HG03139 (cell line): ENCODE measurements around the gene BLTP3A.
"Not testable (repeated sequence)": the region's sequence is repeated elsewhere in the genome, so short reads cannot be mapped to it uniquely, and the experiment has no call there.

Source experiments
- ATAC-seq: cut with Tn5 transposase; IDR thresholded peaks from one replicate; pipeline ENCODE4 v1.9.1; 2021; ENCODE audit not compliant: unreplicated experiment

Gene BLTP3A

GRCh38 chr6:34792605-34793500 lies 970 bp downstream of the BLTP3A start:
- peak; percentile 13 for ATAC-seq

- ATAC-seq = no peak
Measured at GRCh38 chr6:34793877-34794276, 2.0 kb downstream of the BLTP3A start.

DNA sequence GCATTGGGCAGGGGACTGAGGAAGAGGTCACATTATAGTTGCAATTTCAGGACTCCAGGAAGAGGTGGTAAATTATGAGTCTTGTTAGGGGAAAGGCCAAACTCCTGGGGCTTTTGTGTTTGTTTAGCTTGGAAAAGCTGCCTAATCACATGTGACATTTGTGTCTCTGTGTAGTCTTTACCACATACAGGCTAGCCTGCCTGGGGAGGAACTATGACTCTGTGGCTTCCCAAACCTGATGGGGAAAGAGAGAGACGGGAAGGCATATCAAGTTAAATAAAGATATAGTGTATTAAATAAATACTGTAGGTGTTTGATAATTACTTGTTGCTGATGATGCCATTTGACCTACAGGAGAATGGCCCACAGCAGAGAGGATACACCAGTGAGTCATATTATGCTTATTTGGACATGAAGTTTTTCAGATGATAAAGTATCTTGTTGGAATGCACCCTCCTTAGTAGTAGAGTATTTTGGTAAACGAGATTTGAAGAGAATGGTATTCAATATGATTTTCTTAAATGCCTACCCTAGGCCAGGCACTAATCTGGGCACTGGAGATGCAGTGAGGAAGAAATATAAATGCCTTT lies 4.0 kb downstream of the BLTP3A start:
- no peak for ATAC-seq

- ATAC-seq = no peak
Measured at GRCh38 chr6:34798057-34798456, 6.2 kb downstream of the BLTP3A start.

GRCh38 chr6:34799547-34799946 lies 7.7 kb downstream of the BLTP3A start:
- no peak for ATAC-seq

- ATAC-seq = no peak
Measured at GRCh38 chr6:34804543-34804942, 12.7 kb downstream of the BLTP3A start.

DNA sequence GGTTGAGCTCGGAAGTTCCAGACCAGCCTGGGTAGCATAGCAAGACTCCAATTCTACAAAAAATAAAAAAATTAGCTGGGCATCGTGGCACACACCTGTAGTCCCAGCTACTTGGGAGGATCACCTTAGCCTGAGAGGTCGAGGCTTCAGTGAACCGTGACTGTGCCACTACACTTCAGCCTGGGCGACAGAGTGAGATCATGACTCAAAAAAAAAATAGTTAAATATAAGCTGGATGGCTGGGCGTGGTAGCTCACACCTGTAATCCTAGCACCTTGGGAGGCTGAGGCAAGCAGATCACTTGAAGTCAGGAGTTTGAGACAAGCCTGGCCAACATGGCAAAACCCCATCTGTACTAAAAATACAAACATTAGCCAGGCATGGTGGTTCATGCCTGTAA lies 13.2 kb downstream of the BLTP3A start:
- not testable (repeated sequence) for ATAC-seq

DNA sequence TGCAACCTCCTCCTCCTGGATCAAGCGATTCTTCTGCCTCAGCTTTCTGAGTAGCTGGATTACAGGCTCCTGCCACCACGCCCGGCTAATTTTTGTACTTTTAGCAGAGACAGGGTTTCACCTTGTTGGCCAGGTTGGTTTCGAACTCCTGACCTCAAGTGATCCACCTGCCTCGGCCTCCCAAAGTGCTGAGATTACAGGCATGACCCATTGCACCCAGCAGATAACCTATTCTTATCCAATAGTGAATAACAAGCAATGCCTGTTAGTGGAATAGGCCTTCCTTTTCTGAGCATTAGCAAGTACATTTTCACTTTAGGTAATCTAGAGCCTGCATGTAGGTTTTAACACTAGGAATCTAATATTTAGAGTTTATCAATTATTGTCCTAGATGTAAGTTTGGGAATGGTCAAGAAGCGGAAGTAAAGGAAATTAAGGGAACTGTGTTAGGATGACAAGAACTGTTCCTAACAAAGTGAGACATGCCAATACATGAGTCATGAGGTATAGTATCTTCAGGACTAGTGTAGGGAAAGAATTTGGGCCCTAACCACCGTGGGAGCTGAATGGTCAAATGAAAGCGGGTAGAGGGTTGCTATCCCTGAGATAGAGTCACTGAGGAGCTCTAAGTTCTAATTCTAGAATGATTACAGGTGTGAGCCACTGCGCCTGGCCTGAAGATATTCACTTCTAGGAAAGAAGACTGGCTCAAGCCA lies 15.0 kb downstream of the BLTP3A start:
- no peak for ATAC-seq

GRCh38 chr6:34808473-34808872 lies 16.6 kb downstream of the BLTP3A start:
- ATAC-seq = not testable (repeated sequence)

GRCh38 chr6:34809419-34809818 lies 17.5 kb downstream of the BLTP3A start:
- ATAC-seq = not testable (repeated sequence)

DNA sequence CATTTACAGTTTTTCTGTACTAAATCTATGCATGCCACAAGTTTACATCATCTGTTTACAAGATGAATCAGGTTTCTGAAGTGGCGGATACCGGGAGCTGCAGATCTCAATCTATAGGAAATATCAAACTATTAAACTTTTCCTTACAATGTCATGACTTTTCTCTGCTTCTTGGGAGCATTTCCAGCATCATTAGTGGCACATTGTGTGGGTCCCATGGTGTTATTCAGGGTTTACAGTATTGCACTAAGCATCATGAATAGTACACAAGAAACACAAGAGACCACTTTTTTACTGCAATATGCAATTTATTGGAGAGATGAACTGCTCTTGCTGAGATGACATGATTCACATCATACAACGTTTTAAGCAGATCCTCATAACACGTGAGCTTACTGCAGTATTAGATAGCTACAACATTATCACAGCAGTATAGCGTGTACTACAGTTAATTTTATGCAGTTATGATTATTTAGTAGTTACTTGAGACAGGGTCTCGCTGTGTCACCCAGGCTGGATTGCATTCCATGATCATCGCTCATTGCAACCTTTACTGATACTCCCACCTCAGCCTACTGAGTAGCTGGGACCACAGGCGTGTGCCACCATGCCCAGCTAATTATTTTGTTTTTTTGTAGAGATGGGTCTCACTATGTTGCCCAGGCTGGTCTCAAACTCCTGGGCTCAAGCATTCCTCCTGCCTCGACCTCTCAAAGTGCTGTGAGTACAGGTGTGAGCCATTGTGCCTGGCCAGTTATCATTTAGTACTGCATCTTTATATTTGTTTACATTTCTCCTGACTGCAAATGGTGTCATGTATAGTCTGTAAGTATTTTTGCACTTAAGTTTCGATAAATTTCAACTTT lies 18.4 kb downstream of the BLTP3A start:
- no peak for ATAC-seq

DNA sequence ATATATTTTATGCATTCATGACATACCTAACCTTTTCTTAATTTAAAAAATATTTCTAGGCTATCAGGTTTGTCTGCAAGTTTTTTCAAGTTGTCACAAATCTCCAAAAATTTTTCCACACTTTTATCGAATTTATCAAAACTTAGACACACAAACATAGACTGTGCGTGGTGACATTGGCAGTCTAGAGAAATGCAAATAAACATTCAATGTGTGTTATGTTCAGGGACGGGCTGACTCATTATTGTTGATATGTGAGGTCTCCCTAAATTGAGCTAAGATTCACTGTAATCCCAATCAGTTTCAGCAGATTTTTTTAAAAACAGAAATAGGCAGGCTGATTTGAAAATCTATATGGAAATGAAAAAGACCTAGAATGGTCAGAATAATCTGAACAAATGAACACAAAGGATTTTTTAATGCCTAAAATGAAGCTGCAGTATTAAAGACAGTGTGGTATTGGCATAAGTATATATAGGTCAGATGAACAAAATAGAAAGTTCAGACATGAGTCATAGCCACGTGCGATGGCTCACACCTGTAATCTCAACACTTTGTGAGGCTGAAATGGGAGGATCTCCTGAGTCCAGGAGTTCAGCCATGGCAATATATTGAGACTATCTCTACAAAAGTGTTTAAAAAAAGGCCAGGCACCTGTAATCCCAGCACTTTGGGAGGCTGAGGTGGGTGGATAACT lies 19.2 kb downstream of the BLTP3A start:
- ATAC-seq = peak; percentile 69

GRCh38 chr6:34813028-34813713 lies 21.3 kb downstream of the BLTP3A start:
- no peak for ATAC-seq

GRCh38 chr6:34816635-34817301 lies 24.9 kb downstream of the BLTP3A start:
- ATAC-seq = no peak

DNA sequence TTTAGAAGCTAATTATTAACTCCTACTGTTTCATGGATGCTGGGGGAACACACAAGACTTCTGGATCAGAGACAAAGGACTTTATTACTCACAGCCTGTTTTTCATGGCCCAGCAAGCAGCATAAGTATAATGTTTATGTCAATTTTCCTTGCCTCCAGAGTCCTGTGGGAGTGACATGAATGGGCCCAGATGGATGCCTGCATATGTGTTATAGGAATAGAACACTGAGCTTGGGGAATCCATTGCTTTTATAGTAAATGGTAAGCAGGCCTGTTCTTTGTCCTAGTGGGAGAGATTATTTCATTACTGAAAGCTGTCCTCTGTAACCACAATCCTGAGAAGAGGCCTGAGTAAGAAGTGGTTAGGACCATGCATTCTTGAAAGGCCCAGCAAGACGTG lies 25.6 kb downstream of the BLTP3A start:
- no peak for ATAC-seq

GRCh38 chr6:34818872-34819570 lies 27.1 kb downstream of the BLTP3A start:
- ATAC-seq = not testable (repeated sequence)

- ATAC-seq = no peak
Measured at GRCh38 chr6:34819571-34820480, 27.9 kb downstream of the BLTP3A start.
